Peyer's patch (tissue), 4 donors: ENCODE results near the gene SDE2.
"Not testable (repeated sequence)": the region's sequence is repeated elsewhere in the genome, so short reads cannot be mapped to it uniquely, and the experiment has no call there.

Experiments used
- POLR2A ChIP-seq, 2 donors: fragments of 450-650 bp; IDR thresholded peaks; one replicate each; pipeline ENCODE4 v1.5.1; 2017; ENCODE audit warnings: antibody characterized with exemption in 2 of 2, mild to moderate bottlenecking in 2 of 2, moderate library complexity in 2 of 2
- TF ChIP-seq, protein P1 (sequence below), 6 experiments: fragments of 450-650 bp in 4 of 6; fragments of 200-600 bp in 2 of 6; sonication (generic) in 1 of 6; IDR thresholded peaks; one replicate each; pipeline ENCODE4 v1.5.1; 2017 to 2019; ENCODE audit warnings: antibody characterized with exemption in 6 of 6, mild to moderate bottlenecking in 3 of 6, moderate library complexity in 1 of 6

GRCh38 chr1:225939097-225939938 lies 59.8 kb downstream of the SDE2 start:
- TF ChIP-seq, protein P1, sequence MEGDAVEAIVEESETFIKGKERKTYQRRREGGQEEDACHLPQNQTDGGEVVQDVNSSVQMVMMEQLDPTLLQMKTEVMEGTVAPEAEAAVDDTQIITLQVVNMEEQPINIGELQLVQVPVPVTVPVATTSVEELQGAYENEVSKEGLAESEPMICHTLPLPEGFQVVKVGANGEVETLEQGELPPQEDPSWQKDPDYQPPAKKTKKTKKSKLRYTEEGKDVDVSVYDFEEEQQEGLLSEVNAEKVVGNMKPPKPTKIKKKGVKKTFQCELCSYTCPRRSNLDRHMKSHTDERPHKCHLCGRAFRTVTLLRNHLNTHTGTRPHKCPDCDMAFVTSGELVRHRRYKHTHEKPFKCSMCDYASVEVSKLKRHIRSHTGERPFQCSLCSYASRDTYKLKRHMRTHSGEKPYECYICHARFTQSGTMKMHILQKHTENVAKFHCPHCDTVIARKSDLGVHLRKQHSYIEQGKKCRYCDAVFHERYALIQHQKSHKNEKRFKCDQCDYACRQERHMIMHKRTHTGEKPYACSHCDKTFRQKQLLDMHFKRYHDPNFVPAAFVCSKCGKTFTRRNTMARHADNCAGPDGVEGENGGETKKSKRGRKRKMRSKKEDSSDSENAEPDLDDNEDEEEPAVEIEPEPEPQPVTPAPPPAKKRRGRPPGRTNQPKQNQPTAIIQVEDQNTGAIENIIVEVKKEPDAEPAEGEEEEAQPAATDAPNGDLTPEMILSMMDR (IDR thresholded peaks at IDR 0.05): not testable (repeated sequence)
- not testable (repeated sequence) for TF ChIP-seq POLR2A (IDR thresholded peaks at IDR 0.05)
